Mesothelial cell of epicardium (in vitro differentiated cells): ENCODE results near the gene ACTN4. TPM values are rescaled to one million over a fixed set of nuclear protein-coding genes. Genes with fewer than 3 reads are reported as not detected.

Experiments
- DNase-seq, 2 experiments: peaks; one replicate each; pipeline ENCODE4 v3.0.0; 2021; ENCODE audit warnings: low spot score in 2 of 2; ENCODE audit not compliant: unreplicated experiment in 2 of 2
- H3K27ac Mint-ChIP-seq: 2 replicates; pipeline ENCODE4 v1.8.0; 2021; ENCODE audit warnings: mixed read lengths
- H3K27me3 Mint-ChIP-seq: 2 replicates; pipeline ENCODE4 v1.8.0; 2021; ENCODE audit warnings: low read depth, mixed read lengths
- H3K36me3 Mint-ChIP-seq: 2 replicates; pipeline ENCODE4 v1.8.0; 2021; ENCODE audit warnings: mixed read lengths
- H3K4me1 Mint-ChIP-seq: 2 replicates; pipeline ENCODE4 v1.8.0; 2021; ENCODE audit warnings: mixed read lengths
- H3K4me3 Mint-ChIP-seq: 2 replicates; pipeline ENCODE4 v1.8.0; 2021; ENCODE audit warnings: mild to moderate bottlenecking, moderate library complexity, mixed read lengths
- H3K9me3 Mint-ChIP-seq: 2 replicates; pipeline ENCODE4 v1.8.0; 2021; ENCODE audit warnings: mixed read lengths
- total RNA-seq: library from RNA; stranded (reverse); gene quantifications from 3 replicates; pipeline ENCODE4 v1.2.1, GENCODE V29; 2021
- TF ChIP-seq, protein P1 (sequence below): fragments of 200-600 bp; sonication (generic); IDR thresholded peaks from one replicate; pipeline ENCODE4 v1.5.0; 2021; ENCODE audit warnings: antibody characterized with exemption; ENCODE audit not compliant: unreplicated experiment

ACTN4 gene
- total RNA-seq, 1 donor from 2014 or later, result 452 TPM

DNA sequence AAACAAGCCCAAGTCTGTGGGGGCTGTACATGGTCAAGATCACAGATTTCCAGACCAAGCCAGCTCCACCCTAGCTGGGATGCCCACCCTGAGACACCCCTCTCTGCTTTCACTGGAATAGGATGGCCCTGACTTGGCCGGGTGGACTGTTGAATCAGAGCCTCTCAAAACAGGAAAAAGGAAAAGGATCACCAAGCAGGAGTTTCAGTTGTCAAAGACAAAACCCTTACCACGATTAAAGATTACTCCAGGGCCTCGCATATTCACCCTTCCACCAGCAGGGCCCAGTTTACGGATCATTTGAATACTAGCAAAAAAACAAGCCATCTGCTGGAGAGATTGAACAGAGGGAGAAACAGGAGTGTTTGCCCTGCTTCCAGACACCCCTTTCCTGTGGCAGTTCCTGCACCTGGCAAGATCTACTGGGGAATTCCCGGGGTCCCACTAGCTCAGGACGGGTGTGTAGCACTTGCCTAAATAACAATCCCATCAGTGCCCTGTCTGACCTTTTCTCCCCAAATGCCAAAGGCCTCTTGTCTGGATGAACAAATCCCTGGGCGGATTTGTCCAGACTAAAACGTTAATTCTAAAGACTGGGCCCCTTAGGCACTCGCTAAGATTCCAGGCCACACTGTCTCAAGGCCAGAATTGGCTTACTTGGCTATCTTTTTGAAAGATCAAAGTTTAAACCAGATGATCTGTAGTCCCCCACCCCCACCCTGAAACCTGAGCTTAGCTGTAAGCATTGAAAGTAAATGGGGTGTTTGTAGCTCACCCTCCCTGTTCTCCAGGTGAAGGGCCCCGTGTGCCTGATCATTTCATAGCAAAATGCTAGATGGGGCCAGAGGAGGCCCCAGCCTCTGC lies 38.4 kb downstream of the ACTN4 start:
- Mint-ChIP-seq H3K27me3 (no peaks in the 10 kb centered on the region), H3K4me1 (peaks cover 70% of the 10 kb centered on the region)
- TF ChIP-seq, protein P1, sequence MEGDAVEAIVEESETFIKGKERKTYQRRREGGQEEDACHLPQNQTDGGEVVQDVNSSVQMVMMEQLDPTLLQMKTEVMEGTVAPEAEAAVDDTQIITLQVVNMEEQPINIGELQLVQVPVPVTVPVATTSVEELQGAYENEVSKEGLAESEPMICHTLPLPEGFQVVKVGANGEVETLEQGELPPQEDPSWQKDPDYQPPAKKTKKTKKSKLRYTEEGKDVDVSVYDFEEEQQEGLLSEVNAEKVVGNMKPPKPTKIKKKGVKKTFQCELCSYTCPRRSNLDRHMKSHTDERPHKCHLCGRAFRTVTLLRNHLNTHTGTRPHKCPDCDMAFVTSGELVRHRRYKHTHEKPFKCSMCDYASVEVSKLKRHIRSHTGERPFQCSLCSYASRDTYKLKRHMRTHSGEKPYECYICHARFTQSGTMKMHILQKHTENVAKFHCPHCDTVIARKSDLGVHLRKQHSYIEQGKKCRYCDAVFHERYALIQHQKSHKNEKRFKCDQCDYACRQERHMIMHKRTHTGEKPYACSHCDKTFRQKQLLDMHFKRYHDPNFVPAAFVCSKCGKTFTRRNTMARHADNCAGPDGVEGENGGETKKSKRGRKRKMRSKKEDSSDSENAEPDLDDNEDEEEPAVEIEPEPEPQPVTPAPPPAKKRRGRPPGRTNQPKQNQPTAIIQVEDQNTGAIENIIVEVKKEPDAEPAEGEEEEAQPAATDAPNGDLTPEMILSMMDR, result peak; percentile 69

DNA sequence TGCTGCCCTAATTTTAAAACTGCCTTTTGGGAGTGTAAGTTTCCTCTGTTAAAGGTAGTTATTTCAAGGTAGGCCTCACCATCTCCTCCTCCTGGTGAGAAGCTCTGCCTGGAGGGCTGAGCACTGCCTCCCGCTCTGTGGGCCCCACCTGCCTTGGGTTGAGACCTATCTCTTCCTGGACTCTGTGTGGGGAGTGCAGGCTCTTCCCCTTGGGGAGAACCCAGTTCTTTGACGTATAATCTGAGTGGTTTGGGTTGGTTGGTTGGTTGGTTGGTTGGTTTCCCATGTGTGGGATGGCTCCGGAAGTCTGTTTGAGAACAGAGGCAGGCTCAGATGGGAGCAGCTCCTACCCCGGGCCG lies 39.1 kb downstream of the ACTN4 start:
- peaks cover 27% of the 10 kb centered on the region for H3K36me3 Mint-ChIP-seq
- no peak for DNase-seq
- TF ChIP-seq, protein P1, result no peak
- H3K9me3 Mint-ChIP-seq, result peaks cover 10% of the 10 kb centered on the region
- no peaks in the 10 kb centered on the region for H3K27me3 Mint-ChIP-seq
- peak overlapping the region; percentile 100 for H3K27ac Mint-ChIP-seq
- H3K4me1 Mint-ChIP-seq, result peaks cover 72% of the 10 kb centered on the region
- no peak overlapping the region for H3K4me3 Mint-ChIP-seq

More for the DNA sequence above, 38.4 kb downstream of the ACTN4 start:
- Mint-ChIP-seq H3K4me3 (peak overlapping the region; percentile 2), H3K36me3 (peaks cover 30% of the 10 kb centered on the region), H3K27ac (peak overlapping the region; percentile 100), H3K9me3 (peaks cover 10% of the 10 kb centered on the region)
- no peak for DNase-seq

DNA sequence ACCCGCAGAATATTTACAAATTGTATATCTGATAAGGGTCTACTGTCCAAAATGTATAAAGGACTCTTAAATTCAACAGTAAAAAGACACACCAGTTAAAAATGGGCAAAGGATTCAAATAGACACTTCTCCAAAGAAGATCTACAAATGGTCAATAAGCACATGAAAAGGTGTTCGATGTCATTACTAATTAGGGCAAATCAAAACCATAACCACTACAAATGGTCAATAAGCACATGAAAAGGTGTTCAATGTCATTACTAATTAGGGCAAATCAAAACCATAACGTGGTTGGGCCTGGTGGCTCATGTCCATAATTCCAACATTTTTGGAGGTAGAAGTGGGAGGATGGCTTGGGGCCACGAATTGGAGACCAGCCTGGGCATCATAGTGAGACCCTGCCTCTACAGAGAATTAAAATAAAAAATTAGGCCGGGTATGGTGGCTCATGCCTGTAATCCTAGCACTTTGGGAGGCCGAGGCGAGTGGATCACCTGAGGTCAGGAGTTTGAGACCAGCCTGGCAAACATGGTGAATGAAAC lies 40.5 kb downstream of the ACTN4 start:
- peaks cover 21% of the 10 kb centered on the region for H3K36me3 Mint-ChIP-seq
- TF ChIP-seq, protein P1, result no peak
- DNase-seq, result no peak
- H3K27me3 Mint-ChIP-seq, result no peaks in the 10 kb centered on the region
- peak overlapping the region; percentile 100 for H3K27ac Mint-ChIP-seq
- H3K9me3 Mint-ChIP-seq, result peaks cover 10% of the 10 kb centered on the region
- no peak overlapping the region for H3K4me3 Mint-ChIP-seq
- H3K4me1 Mint-ChIP-seq, result peaks cover 80% of the 10 kb centered on the region

DNA sequence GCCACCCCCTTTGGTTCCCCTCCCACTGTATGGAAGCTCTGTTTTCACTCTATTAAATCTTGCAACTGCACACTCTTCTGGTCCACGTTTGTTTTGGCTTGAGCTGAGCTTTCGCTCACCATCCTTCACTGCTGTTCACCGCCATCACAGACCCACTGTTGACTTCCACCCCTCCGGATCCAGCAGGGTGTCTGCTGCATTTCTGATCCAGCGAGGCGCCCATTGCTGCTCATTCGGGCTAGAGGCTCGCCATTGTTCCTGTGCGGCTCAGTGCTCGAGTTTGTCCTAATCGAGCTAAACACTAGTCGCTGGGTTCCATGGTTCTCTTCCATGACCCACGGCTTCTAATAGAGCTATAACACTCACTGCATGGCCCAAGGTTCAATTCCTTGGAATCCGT lies 42.7 kb downstream of the ACTN4 start:
- no peak for DNase-seq
- peak overlapping the region; percentile 100 for H3K27ac Mint-ChIP-seq
- peaks cover 20% of the 10 kb centered on the region for H3K36me3 Mint-ChIP-seq
- H3K4me3 Mint-ChIP-seq, result no peak overlapping the region
- peaks cover 78% of the 10 kb centered on the region for H3K4me1 Mint-ChIP-seq
- TF ChIP-seq, protein P1, result no peak
- H3K9me3 Mint-ChIP-seq, result peaks cover 10% of the 10 kb centered on the region
- no peaks in the 10 kb centered on the region for H3K27me3 Mint-ChIP-seq

DNA sequence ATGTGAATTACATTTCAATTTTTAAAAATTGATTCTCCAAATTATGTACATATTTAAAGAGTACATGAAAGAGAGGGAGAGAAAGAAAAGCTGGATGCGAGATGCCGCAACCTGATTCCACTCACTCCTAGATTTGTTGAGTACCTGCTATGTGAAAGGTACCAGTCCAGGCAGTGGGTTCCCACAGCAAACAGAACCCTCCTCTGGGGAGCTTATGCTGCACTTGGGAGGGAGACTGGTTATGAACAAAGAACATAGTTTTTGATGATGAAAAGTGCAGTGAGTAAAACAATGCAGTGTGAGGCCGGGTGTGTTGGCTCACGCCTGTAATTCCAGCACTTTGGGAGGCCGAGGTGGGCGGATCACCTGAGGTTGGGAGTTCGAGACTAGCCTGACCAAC lies 43.4 kb downstream of the ACTN4 start:
- peaks cover 20% of the 10 kb centered on the region for H3K36me3 Mint-ChIP-seq
- H3K9me3 Mint-ChIP-seq, result peaks cover 10% of the 10 kb centered on the region
- H3K27me3 Mint-ChIP-seq, result no peaks in the 10 kb centered on the region
- H3K4me3 Mint-ChIP-seq, result no peak overlapping the region
- peak overlapping the region; percentile 100 for H3K27ac Mint-ChIP-seq
- TF ChIP-seq, protein P1, result no peak
- H3K4me1 Mint-ChIP-seq, result peaks cover 71% of the 10 kb centered on the region
- no peak for DNase-seq
